CD14-positive monocyte (primary cell): ENCODE results near the gene SPTAN1. TPM values are rescaled to one million over a fixed set of nuclear protein-coding genes. Genes with fewer than 3 reads are reported as not detected.

ENCODE experiments used
- DNase-seq, 3 donors: peaks; one replicate each; pipeline ENCODE4 v3.0.0-alpha.2; 2011 to 2022
- H2AFZ ChIP-seq: 2 replicates; pipeline ENCODE4 v1.6.0; 2012; ENCODE audit warnings: mild to moderate bottlenecking, low read depth, low read length, inconsistent platforms; ENCODE audit not compliant: insufficient read depth, poor library complexity, severe bottlenecking
- H3K27ac ChIP-seq, 2 donors: 1 replicate in 1 of 2; 2 replicates in 1 of 2; pipeline ENCODE4 v1.5.1; 2012 to 2013; ENCODE audit warnings: low read length in 2 of 2, control low read depth in 1 of 2, inconsistent platforms in 1 of 2, low read depth in 1 of 2, mild to moderate bottlenecking in 1 of 2
- H3K27me3 ChIP-seq, 2 donors: one replicate each; pipeline versions ENCODE4 v1.6.0 to v1.6.1; 2011 to 2013; ENCODE audit warnings: low read length in 2 of 2; ENCODE audit not compliant: control insufficient read depth in 2 of 2, insufficient read depth in 2 of 2
- H3K36me3 ChIP-seq, 2 donors: replicated peaks in 1 of 2; 1 replicate in 1 of 2; 2 replicates in 1 of 2; pipeline versions ENCODE4 v1.5.1 to v1.6.1; 2012 to 2013; ENCODE audit warnings: low read length in 2 of 2, control low read depth in 1 of 2, inconsistent platforms in 1 of 2, mild to moderate bottlenecking in 1 of 2; ENCODE audit not compliant: insufficient read depth in 2 of 2, control insufficient read depth in 1 of 2
- H3K4me1 ChIP-seq, 2 donors: 1 replicate in 1 of 2; 2 replicates in 1 of 2; pipeline versions ENCODE4 v1.5.1 to v1.6.1; 2012 to 2013; ENCODE audit warnings: low read length in 2 of 2, control low read depth in 1 of 2, inconsistent platforms in 1 of 2, mild to moderate bottlenecking in 1 of 2, moderate library complexity in 1 of 2; ENCODE audit not compliant: insufficient read depth in 2 of 2, control insufficient read depth in 1 of 2
- H3K4me2 ChIP-seq: replicated peaks from 2 replicates; pipeline ENCODE3; 2012; ENCODE audit warnings: low read length, moderate library complexity, mild to moderate bottlenecking; ENCODE audit not compliant: poor library complexity, severe bottlenecking; ENCODE audit errors: extremely low read depth
- H3K4me3 ChIP-seq, 3 experiments: fragments of 200-600 bp in 1 of 3; sonication (generic) in 1 of 3; replicated peaks in 1 of 3; 1 replicate in 2 of 3; 2 replicates in 1 of 3; pipeline ENCODE4 v1.5.1; 2011 to 2013; ENCODE audit warnings: low read length in 3 of 3, mild to moderate bottlenecking in 3 of 3, control low read depth in 2 of 3, low read depth in 2 of 3, inconsistent platforms in 1 of 3, moderate library complexity in 1 of 3
- H3K79me2 ChIP-seq: 2 replicates; pipeline ENCODE4 v1.6.0; 2012; ENCODE audit warnings: mild to moderate bottlenecking, control low read depth, inconsistent platforms, low read length, moderate library complexity; ENCODE audit not compliant: insufficient read depth
- H3K9ac ChIP-seq: 2 replicates; pipeline ENCODE4 v1.6.0; 2017; ENCODE audit warnings: low read length, mild to moderate bottlenecking; ENCODE audit not compliant: insufficient read depth, poor library complexity, severe bottlenecking
- H3K9me3 ChIP-seq, 2 donors: replicated peaks in 1 of 2; 1 replicate in 1 of 2; 2 replicates in 1 of 2; pipeline versions ENCODE4 v1.5.1 to v1.6.1; 2012 to 2013; ENCODE audit warnings: low read length in 2 of 2, control low read depth in 1 of 2; ENCODE audit not compliant: control insufficient read depth in 1 of 2, insufficient read depth in 1 of 2
- H4K20me1 ChIP-seq: 2 replicates; pipeline ENCODE4 v1.6.0; 2012; ENCODE audit warnings: mild to moderate bottlenecking, low read length, control low read depth, moderate library complexity; ENCODE audit not compliant: insufficient read depth
- H3K27ac Mint-ChIP-seq, 7 donors: one replicate each; pipeline ENCODE4 v1.8.0; 2020; ENCODE audit warnings: mild to moderate bottlenecking in 7 of 7, mixed read lengths in 7 of 7, moderate library complexity in 6 of 7, inconsistent platforms in 2 of 7
- H3K27me3 Mint-ChIP-seq, 3 donors: one replicate each; pipeline ENCODE4 v1.8.0; 2021 to 2022; ENCODE audit warnings: low read depth in 3 of 3, mild to moderate bottlenecking in 3 of 3, mixed read lengths in 3 of 3, moderate library complexity in 3 of 3, inconsistent platforms in 1 of 3
- H3K36me3 Mint-ChIP-seq, 2 donors: one replicate each; pipeline ENCODE4 v1.8.0; 2020; ENCODE audit warnings: mixed read lengths in 2 of 2, inconsistent platforms in 1 of 2, mild to moderate bottlenecking in 1 of 2
- H3K4me1 Mint-ChIP-seq: one replicate; pipeline ENCODE4 v1.8.0; 2020; ENCODE audit warnings: mild to moderate bottlenecking, mixed read lengths
- H3K4me3 Mint-ChIP-seq, 2 donors: one replicate each; pipeline ENCODE4 v1.8.0; 2020; ENCODE audit warnings: mild to moderate bottlenecking in 2 of 2, mixed read lengths in 2 of 2, moderate library complexity in 1 of 2
- H3K9me3 Mint-ChIP-seq, 7 donors: one replicate each; pipeline ENCODE4 v1.8.0; 2020 to 2022; ENCODE audit warnings: mixed read lengths in 7 of 7, mild to moderate bottlenecking in 6 of 7, moderate library complexity in 6 of 7, inconsistent platforms in 2 of 7
- CTCF ChIP-seq: fragments of 200-600 bp; IDR thresholded peaks from one replicate; pipeline ENCODE4 v1.8.0; 2022; ENCODE audit warnings: antibody characterized with exemption, mild to moderate bottlenecking
- WGBS: methylation state at CpG from one replicate; pipeline ENCODE4 v1.1.5; 2013; ENCODE audit warnings: missing lambda C conversion rate; ENCODE audit not compliant: insufficient coverage; 5-methylcytosine and 5-hydroxymethylcytosine counted together
- intact Hi-C, 2 donors: fragments of 100-400 bp; cut with micrococcal nuclease; formaldehyde crosslinking; loops; one replicate each; pipeline versions ENCODE4 v1.15.0 to v1.15.1; 2023
- polyA plus RNA-seq, 3 donors: library from polyadenylated mRNA; depleted of rRNA in 1 of 3; unstranded in 2 of 3; stranded (reverse) in 1 of 3; fragments of 300-500 nt in 2 of 3; fragments of >200 nt in 1 of 3; fragmentation: Illumina TruSeq in 2 of 3; gene quantifications; 1 replicate in 2 of 3; 2 replicates in 1 of 3; pipeline ENCODE4 v1.2.3, GENCODE V29; 2012 to 2021
- small RNA-seq: library from RNA; depleted of rRNA; stranded (forward); fragments of <200 nt; gene quantifications from one replicate; pipeline ENCODE3, GENCODE V24; 2012; ENCODE audit warnings: low read depth; ENCODE audit not compliant: insufficient read length

The SPTAN1 gene
- polyA plus RNA-seq, 3 donors = 6.2 to 40.8 (median 8.5) TPM

GRCh38 chr9:128677794-128678193 lies 125.4 kb downstream of the SPTAN1 start:
- Mint-ChIP-seq H3K27ac (no peak overlapping the region), H3K4me3 (no peak overlapping the region), H3K4me1 (no peaks in the 10 kb centered on the region), H3K27me3 (no peaks in the 10 kb centered on the region), H3K9me3 (no peaks in the 10 kb centered on the region), H3K36me3 (peaks cover 3 to 24% of the 10 kb centered on the region in 2 donors)
- H3K27ac ChIP-seq = no peak overlapping the region
- H3K27me3 ChIP-seq = no peaks in the 10 kb centered on the region
- peaks cover 17% of the 10 kb centered on the region for H3K79me2 ChIP-seq
- WGBS = no CpG with 5 or more reads among the region's 10 CpGs
- H4K20me1 ChIP-seq = peaks cover 8% of the 10 kb centered on the region
- intact Hi-C loops = no loop called here
- no peak overlapping the region for H3K4me3 ChIP-seq
- no peak for TF ChIP-seq CTCF
- H3K4me2 ChIP-seq = no peak overlapping the region
- no peaks in the 10 kb centered on the region for H3K9me3 ChIP-seq
- H2AFZ ChIP-seq = no peak overlapping the region
- no peak for DNase-seq
- peaks cover under 1 to 2% of the 10 kb centered on the region in 2 donors for H3K4me1 ChIP-seq
- H3K9ac ChIP-seq = no peak overlapping the region
- peaks cover 0 to 8% of the 10 kb centered on the region in 2 donors for H3K36me3 ChIP-seq

Small RNAs within 50 kb of the gene (small RNA-seq; reads per million reads assigned to genes)
- not detected for gene RNU7-171P

Other genes starting within 250 kb of the SPTAN1 start
- 10 to 100 TPM in 2 of 3 donors, 1 to 10 TPM in 1; 5.9 to 17.0 (median 13.5) TPM for gene TRUB2, start 230.1 kb upstream of the SPTAN1 start, polyA plus RNA-seq
- gene COQ4, start 229.7 kb upstream of the SPTAN1 start, polyA plus RNA-seq = 10 to 100 TPM; 19.9 to 32.6 (median 20.4) TPM
- 1 to 10 TPM; 6.8 to 8.9 (median 6.8) TPM for gene SLC27A4, start 212.1 kb upstream of the SPTAN1 start, polyA plus RNA-seq
- 10 to 100 TPM; 37.5 to 39.7 (median 38.3) TPM for gene URM1, start 181.2 kb upstream of the SPTAN1 start, polyA plus RNA-seq
- 1 to 10 TPM; 1.5 to 2.5 (median 1.8) TPM for gene CERCAM, start 131.7 kb upstream of the SPTAN1 start, polyA plus RNA-seq
- 10 to 100 TPM in 2 of 3 donors, 1 to 10 TPM in 1; 7.9 to 24.1 (median 11.4) TPM for gene ODF2, start 96.6 kb upstream of the SPTAN1 start, polyA plus RNA-seq
- 10 to 100 TPM; 16.0 to 31.2 (median 22.2) TPM for gene GLE1, start 47.9 kb upstream of the SPTAN1 start, polyA plus RNA-seq
- gene DYNC2I2, start 104.3 kb downstream of the SPTAN1 start, polyA plus RNA-seq = 1 to 10 TPM; 1.5 to 2.1 (median 1.9) TPM
- gene SET, start 136.6 kb downstream of the SPTAN1 start, polyA plus RNA-seq = 100 to 1,000 TPM in 2 of 3 donors, 10 to 100 TPM in 1; 56.2 to 124 (median 114) TPM
- gene PKN3, start 149.9 kb downstream of the SPTAN1 start, polyA plus RNA-seq = under 1 TPM; 0.11 to 0.49 (median 0.27) TPM
- gene ZDHHC12, start 171.5 kb downstream of the SPTAN1 start, polyA plus RNA-seq = 10 to 100 TPM; 50.0 to 72.7 (median 68.4) TPM
- 10 to 100 TPM; 16.1 to 25.6 (median 18.0) TPM for gene ZER1, start 219.3 kb downstream of the SPTAN1 start, polyA plus RNA-seq
- 10 to 100 TPM in 2 of 3 donors, 1 to 10 TPM in 1; 9.9 to 16.8 (median 13.8) TPM for gene TBC1D13, start 234.7 kb downstream of the SPTAN1 start, polyA plus RNA-seq